Stimulated activated CD4-positive, alpha-beta T cell treated with anti-CD3 and anti-CD28 coated beads, Interleukin-4, amount 100 ng/mL, for 1 hour (primary cell): ENCODE data around the gene PRR12.
"Not testable (repeated sequence)": the region's sequence is repeated elsewhere in the genome, so short reads cannot be mapped to it uniquely, and the experiment has no call there.

ENCODE experiments used
- DNase-seq: peaks from one replicate; pipeline ENCODE4 v3.0.0-alpha.2; 2020

Gene PRR12

DNA sequence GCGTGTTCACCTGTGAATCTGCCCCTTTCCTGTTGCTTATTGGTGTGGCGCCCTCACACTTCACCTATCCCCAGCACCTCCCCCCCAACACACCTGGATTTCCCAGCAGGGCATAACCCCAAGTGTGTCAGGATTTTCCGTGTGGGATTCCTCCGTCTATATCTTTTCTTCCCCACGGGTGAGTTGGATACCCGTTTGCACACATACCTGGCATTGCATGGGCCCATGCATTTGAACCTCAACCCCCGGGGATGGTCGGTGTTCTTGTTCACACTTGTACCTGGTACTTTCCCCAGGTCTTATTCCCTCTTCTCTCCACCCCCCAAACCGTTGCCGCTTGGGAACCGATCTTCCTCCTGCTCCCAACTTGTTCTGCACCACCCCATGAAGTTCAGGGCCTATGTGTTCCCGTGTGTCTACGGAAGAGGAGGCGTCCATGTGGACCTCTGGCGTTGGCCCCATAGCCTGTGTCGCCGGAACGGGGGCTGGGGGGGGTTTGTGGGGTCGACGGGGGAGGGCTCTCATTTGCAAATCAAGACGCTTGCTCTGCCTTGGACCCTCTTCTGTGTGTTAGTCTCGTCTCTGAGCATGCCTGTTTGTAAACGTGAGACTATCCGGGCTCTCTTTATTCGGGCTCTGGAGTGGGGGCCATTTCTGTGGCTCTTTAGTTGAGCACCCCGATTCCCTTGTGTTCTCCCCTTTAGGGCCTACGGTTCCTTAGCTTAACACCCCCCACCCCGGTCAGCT, 1.7 kb downstream of the PRR12 start:
- no peak for DNase-seq

DNA sequence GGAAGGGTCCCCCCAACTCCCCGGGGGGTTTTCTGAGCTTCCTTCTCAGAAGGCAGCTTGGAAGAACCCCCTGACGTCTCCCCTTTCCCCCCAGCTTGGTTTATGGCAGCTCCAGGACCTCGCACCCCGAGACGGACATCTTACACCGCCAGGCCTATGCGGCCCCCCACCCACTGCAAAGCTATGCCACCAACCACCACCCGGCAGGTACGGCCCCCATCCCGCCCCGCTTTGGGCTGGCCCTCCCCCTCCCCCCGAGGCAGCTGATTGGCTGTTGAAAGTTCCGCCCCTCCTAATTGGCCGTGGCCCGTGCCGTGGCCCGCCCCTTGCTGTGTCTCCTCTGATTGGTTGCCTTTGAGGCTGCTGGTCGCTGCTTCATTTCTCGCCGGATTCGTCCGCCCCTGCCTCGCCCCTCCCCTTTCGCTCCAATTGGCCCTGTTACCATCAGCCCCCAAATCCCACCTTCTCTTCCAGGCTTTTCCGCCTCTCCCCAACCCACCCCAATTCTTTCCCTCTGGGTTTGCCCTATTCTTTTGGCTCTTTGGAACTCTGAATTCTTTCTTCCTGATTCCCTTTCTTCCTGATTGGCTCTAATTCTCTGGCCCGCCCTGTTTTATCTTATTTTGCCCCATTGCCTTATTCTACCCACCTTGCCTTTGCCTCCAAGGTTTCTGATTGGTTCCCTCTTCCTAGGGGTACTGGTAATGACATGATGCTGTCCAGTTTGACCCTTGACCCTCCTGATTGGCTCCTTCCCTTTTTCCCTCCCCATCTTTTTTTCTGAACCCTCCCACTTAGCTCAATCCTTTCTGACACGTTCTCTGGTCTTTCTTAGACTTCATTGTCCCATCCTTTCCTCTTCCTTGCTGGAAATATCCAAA, 2.5 kb downstream of the PRR12 start:
- peak; percentile 93 for DNase-seq

DNA sequence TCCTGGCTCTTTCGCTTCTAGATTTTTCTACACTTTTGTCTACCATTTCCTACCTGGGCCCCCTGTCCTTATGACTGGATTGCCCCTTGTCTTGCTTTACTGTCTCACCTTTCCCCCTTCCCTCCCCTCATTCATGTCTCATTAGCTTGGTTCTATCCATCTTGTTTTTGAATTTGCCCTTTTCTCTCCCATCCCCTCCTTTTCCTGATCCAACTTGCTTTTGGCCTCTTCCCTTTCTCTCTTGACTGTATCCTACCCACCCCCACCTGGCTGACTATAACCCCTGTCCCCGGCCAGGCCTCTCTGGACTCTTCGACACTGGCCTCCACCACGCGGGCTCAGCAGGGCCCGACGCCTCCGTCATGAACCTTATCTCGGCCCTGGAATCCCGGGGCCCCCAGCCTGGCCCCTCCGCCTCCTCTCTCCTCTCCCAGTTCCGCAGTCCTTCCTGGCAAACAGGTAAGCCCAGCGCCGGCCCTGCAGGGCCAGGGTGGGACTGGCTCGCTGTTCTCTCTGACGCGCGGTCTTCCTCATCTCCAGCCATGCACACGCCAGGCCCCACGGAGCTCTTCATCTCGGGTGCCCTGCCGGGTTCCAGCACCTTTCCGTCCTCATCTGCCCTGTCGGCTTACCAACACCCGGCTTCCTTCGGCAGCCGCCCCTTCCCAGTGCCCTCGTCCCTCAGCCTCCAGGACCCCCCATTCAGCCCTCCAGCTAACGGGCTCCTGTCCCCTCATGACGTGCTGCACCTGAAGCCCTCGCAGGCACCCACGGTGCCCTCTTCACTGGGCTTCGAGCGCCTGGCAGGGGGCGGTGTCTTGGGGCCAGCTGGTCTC, 3.4 kb downstream of the PRR12 start:
- DNase-seq, result no peak

DNA sequence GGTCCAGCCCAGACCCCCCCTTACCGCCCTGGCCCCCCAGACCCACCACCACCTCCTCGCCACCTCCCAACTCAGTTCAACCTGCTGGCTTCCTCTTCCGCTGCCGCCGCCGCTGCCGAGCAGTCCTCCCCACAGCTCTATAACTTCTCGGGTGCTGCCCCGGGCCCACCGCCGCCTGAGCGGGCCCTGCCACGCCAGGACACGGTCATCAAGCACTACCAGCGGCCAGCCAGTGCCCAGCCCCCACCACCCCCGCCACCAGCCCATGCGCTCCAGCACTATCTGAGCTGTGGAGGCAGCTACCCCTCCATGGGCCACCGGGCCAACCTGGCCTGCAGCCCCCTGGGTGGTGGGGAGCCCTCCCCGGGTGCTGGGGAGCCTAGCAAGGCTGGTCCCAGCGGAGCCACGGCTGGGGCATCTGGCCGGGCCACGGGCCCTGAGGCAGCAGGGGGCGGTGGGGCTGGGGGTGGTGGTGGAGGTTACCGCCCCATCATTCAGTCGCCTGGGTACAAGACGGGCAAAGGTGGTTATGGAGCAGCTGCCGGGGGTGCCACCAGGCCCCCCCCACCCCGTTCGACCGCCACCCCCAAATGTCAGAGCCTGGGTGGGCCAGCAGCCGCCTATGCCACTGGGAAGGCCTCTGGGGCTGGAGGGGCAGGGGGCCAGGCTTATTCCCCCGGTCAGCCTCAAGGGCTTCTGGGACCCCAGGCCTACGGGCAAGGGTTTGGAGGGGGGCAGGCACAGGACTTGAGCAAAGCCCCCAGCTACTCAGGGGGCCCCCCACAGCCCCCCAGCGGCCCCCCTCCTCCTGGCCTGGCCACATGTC, 4.2 kb downstream of the PRR12 start:
- DNase-seq, result no peak

DNA sequence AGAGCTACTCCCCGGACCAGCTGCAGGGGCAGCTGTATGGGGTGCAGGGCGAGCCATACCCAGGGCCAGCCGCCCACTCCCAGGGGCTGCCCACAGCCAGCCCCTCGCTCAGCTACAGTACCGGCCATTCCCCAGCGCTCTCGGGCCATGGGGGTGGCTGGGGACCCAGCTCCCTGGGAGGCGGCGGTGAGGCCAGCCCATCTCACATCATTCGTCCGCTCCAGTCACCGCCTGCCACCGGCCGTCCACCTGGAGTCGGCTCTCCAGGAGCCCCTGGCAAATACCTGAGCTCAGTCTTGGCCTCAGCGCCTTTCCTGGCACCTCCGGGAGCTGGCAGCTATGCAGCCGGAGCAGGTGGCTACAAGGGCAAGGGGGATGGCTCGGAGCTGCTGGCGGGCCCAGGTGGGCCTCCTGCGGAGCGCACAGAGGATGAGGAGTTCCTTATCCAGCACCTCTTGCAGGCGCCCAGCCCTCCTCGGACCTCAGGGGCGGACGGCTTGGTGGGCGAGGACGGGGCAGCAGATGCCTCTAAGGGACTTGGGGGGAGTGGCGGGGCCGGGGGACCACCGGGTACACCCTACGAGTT, 4.9 kb downstream of the PRR12 start:
- DNase-seq, result no peak

DNA sequence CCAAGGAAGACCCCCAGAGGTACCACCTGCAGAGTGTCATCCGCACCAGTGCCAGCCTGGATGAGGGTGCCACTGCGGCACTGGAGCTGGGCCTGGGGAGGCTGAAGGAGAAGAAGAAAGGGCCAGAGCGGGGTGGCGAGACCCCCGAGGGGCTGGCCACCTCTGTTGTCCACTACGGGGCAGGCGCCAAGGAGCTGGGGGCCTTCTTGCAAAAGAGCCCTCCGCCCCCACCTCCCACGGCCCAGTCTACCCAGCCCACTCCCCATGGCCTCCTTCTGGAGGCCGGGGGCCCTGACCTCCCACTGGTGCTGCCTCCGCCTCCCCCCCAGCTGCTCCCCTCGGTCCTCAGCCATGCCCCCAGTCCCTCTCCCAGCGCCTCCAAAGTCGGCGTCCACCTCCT, 5.4 kb downstream of the PRR12 start:
- DNase-seq, result no peak

DNA sequence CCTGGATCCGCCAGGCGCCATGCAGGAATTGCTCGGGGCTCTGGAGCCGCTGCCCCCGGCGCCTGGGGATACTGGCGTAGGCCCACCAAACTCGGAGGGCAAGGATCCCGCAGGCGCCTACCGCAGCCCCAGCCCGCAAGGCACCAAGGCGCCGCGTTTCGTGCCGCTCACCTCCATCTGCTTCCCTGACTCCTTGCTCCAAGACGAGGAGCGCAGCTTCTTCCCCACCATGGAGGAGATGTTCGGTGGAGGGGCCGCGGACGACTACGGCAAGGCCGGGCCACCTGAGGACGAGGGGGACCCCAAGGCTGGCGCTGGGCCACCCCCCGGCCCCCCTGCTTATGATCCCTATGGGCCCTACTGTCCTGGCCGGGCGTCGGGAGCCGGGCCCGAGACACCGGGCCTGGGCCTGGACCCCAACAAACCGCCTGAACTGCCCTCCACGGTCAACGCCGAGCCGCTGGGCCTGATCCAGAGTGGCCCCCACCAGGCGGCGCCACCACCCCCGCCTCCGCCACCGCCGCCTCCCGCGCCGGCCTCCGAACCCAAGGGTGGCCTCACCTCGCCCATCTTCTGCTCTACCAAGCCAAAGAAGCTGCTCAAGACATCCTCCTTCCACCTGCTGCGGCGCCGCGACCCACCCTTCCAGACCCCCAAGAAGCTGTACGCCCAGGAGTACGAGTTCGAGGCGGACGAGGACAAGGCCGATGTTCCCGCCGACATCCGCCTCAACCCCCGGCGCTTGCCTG, 6.1 kb downstream of the PRR12 start:
- no peak for DNase-seq

DNA sequence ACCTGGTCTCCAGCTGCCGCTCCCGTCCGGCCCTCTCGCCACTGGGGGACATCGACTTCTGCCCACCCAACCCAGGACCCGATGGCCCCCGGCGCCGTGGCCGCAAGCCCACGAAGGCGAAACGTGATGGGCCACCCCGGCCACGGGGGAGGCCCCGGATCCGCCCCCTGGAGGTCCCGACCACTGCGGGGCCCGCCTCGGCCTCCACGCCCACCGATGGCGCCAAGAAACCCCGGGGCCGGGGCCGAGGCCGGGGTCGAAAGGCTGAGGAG, 6.7 kb downstream of the PRR12 start:
- no peak for DNase-seq

DNA sequence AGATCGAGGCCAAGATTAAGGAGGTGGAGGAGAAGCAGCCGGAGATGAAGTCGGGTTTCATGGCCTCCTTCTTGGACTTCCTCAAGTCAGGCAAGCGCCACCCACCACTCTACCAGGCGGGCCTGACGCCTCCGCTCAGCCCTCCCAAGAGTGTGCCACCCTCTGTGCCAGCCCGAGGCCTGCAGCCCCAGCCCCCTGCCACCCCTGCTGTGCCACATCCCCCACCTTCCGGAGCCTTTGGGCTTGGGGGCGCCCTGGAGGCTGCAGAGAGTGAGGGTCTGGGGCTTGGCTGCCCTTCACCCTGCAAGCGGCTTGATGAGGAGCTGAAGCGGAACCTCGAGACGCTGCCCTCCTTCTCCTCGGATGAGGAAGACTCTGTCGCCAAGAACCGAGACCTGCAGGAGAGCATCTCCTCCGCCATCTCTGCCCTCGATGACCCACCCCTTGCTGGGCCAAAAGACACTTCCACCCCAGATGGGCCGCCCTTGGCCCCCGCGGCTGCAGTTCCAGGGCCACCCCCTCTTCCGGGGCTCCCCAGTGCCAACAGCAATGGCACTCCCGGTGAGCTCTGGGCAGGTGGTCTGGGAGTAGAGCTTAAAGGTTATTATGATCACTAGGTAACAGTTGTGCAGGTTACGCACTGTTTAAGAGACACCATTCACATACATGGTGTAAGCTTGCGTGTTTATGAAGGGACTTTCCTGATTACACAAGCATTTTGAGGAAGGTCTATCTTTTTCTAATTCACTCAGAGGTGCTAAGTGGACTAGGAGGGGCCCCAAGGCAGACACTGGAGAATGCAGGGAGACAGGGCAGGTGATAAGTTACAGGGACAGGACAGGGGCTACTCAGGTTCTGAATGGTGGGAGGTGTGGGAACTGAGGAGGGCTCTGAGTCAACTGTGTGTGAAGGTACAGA, 8.7 kb downstream of the PRR12 start:
- DNase-seq, result no peak

DNA sequence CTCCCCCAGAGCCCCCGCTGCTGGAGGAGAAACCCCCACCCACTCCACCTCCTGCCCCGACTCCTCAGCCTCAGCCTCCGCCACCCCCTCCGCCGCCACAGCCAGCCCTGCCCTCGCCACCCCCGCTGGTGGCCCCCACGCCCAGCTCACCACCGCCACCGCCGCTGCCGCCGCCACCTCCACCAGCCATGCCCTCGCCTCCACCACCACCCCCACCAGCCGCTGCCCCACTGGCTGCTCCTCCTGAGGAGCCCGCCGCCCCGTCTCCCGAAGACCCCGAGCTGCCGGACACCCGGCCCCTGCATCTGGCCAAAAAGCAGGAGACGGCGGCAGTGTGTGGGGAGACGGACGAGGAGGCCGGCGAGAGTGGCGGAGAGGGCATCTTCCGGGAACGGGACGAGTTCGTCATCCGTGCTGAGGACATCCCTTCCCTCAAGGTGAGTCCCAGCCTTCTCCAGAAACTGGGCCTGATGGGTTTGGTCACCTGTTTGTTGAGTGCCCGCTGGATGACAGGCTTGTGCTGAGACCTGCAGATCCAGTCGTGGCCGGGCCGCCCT, 10.6 kb downstream of the PRR12 start:
- DNase-seq, result no peak

DNA sequence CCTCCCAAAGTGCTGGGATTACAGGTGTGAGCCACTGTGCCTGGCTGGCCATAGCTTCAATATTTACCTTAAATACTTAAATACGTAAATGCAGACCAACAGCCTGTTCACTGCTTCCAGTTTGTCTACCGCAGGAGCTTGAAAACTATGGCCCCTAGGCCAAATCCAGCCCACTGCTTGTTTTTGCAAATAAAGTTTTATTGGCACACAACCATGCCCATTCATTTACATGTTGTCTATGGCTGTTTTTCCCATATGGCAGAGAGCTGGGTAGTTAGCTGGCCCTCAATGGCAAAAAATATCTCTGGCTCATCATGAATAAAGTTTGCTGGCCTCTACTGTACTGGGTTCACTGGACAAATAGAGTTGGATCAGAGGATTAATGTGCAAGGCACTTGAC, 11.8 kb downstream of the PRR12 start:
- no peak for DNase-seq

DNA sequence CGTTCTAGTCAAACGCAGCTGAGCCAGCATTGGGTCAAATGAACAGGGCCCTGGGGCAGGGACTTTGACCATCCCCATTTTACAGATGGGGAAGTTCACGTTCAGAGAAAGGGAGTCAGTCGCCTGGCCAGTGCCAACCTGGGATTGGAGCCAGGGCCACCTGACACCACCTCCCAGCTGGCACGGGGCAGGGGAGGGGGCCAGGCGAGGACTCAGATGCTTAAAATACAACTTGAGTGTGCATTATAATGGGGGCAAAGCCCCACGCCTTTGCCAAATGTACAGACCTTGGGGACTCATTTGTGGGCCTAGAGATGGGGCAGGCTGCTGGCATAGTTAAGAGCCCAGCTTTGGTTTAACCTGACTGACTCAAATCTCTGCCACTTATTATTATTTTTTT, 14.6 kb downstream of the PRR12 start:
- DNase-seq, result no peak

DNA sequence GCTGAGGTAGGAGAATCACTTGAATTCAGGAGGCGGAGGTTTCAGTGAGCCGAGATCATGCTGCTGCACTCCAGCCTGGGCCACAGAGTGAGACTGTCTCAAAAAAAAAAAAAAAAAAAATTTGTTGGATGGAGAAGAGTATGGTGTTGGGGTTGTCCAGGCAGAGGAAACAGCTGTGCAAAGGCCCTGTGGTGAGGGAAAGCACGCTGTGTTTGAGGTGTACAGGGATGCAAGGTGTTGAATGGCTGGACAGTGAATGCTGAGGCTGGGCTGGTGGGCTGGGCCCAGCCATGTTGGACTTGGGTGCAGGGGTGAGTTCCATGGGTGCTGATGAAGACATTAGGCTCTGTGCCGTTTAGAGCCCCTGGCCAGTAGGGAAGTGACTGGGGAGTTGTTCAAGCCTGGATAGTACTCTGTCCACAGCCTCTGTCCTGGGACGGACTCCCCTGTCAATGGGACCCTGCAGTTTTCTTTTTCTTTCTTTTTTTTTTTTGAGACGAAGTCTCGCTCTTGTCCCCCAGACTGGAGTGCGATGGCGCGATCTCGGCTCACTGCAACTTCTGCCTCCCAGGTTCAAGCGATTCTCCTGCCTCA, 18.6 kb downstream of the PRR12 start:
- DNase-seq, result no peak

DNA sequence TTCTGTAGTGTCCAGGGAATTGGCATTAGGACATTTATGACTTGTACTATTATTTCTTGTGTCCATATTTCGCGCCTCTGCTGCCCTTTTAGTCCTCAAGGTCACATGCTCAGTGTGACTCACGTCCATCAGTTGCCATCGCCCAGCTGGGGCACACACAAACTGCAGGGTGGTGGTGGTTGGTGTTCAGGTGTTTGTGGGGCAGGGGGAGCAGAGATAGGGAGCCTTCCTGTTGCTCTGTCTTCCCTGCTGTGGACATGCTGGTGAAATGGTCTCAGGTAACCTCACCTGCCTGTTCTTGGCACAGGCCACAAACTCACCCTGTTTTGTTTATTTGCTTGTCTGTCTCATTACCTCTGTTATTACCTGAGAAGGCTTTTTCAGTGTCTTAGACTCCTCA, 22.4 kb downstream of the PRR12 start:
- no peak for DNase-seq

DNA sequence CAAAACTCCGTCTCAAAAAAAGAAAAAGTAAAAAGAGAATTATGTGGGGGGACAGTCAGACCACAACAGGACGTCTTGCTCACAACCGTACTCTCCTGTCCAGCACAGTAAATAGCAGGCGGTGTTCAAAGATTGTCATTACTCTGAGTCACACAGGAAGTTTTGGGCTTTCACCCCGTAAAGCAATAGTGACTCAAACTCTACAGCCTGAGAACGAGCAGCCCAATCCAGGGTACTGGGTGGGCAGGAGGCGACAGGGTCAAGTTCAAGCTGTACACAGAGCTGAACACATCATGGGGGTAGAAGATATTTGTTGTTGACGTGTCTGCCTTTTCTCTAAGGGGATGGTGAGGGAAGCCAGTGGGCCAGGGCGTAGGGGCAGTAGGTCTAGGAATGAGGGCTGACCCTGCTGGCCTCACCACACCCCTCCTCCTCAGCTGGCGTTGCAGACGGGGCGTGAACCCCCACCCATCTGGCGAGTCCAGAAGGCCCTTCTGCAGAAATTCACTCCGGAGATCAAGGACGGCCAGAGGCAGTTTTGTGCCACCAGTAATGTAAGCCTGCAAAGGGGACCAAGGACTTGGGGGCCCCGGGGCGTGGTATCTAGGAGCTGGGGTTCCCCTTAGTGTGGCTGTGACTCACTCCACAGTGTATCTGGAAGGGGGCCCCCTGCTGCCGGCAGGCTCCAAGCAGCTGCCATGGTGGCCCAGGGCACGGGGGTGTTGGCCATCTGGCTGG, 23.3 kb downstream of the PRR12 start:
- DNase-seq, result no peak

DNA sequence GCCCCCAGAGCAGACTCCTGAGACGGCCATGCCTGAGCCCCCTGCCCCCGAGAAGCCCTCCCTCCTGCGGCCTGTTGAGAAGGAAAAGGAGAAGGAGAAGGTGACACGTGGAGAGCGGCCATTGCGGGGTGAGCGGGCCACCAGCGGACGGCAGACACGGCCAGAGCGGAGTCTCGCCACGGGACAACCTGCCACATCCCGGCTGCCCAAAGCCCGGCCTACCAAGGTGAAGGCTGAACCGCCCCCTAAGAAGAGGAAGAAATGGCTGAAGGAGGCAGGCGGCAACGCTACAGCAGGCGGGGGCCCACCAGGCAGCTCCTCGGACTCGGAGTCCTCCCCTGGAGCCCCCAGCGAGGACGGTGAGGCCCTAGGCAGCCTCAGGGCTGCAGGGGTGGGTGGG, 24.9 kb downstream of the PRR12 start:
- no peak for DNase-seq

DNA sequence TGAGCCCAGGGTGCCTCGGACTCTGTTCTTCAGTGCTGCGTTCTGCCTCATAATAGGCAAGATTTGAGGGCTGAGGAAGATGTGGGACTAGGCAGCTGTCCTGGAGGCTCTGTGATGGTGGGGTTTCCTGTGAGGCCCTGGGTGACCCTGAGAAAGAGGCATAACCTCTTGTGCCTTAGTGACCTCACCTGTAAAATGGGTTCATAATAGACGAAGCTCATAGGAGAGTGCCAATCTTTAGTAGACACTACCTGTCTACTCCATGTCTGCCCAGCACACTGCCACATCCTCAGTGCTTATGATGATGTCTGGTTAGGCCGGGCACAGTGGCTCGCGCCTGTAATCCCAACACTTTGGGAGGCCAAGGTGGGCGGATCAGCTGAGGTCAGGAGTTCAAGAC, 25.6 kb downstream of the PRR12 start:
- DNase-seq, result no peak

DNA sequence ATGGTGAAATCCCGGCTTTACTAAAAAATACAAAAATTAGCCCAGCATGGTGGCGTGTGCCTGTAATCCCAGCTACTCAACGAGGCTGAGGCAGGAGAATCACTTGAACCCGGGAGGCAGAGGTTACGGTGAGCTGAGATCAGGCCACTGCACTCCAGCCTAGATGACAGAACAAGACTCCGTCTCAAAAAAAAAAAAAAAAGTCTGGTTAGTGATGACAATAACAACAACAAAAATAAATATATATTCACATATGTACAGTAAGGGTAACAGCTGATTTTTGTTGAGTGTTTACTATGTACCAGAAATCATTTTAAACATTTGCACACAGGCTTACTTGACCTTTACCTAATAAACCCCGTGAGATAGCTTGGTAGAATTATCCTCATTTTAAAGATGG, 26.0 kb downstream of the PRR12 start:
- no peak for DNase-seq

DNA sequence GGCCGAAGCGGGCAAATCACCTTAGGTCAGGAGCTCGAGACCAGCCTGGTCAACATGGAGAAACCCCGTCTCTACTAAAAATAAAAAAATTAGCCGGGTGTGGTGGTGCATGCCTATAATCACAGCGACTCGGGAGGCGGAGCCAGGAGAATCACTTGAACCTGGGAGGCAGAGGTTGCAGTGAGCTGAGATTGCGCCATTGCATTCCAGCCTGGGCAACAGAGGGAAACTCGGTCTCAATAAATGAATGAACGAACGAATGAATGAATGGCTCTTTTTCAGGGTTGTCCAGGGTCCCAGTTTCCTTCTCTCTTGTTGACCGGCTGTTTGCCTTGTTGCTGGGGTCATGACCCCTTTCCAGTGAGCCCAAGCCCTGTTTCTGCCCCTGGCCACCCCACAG, 26.9 kb downstream of the PRR12 start:
- DNase-seq, result not testable (repeated sequence)
